ENCODE data around the gene VAX1.

The VAX1 gene

GRCh38 chr10:117163954-117164548 lies 26.0 kb upstream of the VAX1 start:
- TF ChIP-seq SUZ12 (IDR thresholded peaks at IDR 0.05; ENCODE audit: extremely low read depth, insufficient read depth, insufficient read length) (no peak), YY1 (IDR thresholded peaks at IDR 0.05; ENCODE audit: insufficient read depth, insufficient read length) (no peak), ZNF274 (IDR thresholded peaks at IDR 0.05; ENCODE audit: low read depth, low read length) (no peak)
- peaks cover 6% of the 10 kb centered on the region for H3K4me1 ChIP-seq (ENCODE audit: insufficient read depth, insufficient read length)
- H3K36me3 ChIP-seq (ENCODE audit: insufficient read depth, insufficient read length, low read length): no peaks in the 10 kb centered on the region
- DNase-seq (ENCODE audit: low read depth, low spot score): no peak
- no peaks in the 10 kb centered on the region for H3K9me3 ChIP-seq (ENCODE audit: insufficient read depth, low read length)
- H3K4me3 ChIP-seq (ENCODE audit: insufficient read length, low read depth): no peak overlapping the region
- H3K27me3 ChIP-seq (ENCODE audit: insufficient read depth, insufficient read length): peaks cover 99% of the 10 kb centered on the region
- no peak overlapping the region for H3K9ac ChIP-seq (ENCODE audit: insufficient read length, low read depth)

DNA sequence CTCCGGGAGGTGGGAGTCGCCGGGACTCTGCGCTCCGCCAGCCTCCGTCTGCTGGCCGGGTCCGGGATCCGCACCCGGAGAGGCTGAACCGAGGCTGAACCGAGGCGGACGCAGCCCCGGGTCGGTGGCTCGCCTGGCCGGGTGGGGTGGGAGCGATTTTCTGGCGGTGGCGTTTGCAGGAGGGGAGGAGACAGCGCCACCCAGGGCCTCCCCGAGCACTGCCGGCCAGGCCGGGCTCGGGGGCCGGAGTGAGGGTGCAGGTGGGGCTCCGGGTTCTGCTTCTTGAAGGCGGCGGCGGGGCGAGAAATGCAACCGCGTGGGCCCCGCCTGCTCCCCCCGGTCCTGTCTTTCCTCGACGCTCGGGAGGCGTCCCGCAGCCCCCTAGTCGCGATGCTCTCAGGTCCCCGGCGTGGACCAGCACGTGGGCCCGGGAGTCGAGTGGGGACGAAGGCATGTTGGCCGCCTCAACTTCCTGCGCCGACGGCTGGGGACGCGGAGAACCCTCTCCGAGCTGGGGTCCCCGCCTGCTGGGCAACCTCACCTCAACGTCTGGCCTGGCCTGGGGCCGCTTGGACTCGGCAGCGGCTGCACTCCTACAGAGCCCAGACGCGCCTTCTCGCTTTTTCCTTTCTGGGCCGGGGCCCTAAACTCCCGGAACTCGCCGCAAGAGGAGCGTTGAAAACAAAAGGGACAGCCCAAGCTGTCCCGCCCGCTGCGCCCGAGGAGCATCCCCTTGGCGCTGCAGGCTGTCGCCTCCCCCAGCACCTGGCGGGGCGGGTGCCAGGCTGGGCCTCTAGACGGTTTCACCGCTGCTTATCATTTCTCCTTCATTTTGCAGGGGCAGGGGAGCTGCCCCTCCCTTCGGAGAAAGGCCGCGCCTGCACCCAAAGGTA lies 25.2 kb upstream of the VAX1 start:
- DNase-seq (ENCODE audit: low read depth, low spot score): no peak
- peak; percentile 78 for TF ChIP-seq SUZ12 (IDR thresholded peaks at IDR 0.05; ENCODE audit: extremely low read depth, insufficient read depth, insufficient read length)
- no peak for TF ChIP-seq YY1 (IDR thresholded peaks at IDR 0.05; ENCODE audit: insufficient read depth, insufficient read length)
- no peak for TF ChIP-seq ZNF274 (IDR thresholded peaks at IDR 0.05; ENCODE audit: low read depth, low read length)
- Histone ChIP-seq H3K36me3 (ENCODE audit: insufficient read depth, insufficient read length, low read length) (no peaks in the 10 kb centered on the region), H3K4me1 (ENCODE audit: insufficient read depth, insufficient read length) (peaks cover 6% of the 10 kb centered on the region), H3K27me3 (ENCODE audit: insufficient read depth, insufficient read length) (peaks cover 99% of the 10 kb centered on the region), H3K4me3 (ENCODE audit: insufficient read length, low read depth) (peak overlapping the region; percentile 28), H3K9me3 (ENCODE audit: insufficient read depth, low read length) (no peaks in the 10 kb centered on the region), H3K9ac (ENCODE audit: insufficient read length, low read depth) (peak overlapping the region; percentile 42)

- H3K4me1 ChIP-seq (ENCODE audit: insufficient read depth, insufficient read length): peaks cover 6% of the 10 kb centered on the region
- H3K9ac ChIP-seq (ENCODE audit: insufficient read length, low read depth): no peak overlapping the region
- no peak for DNase-seq (ENCODE audit: low read depth, low spot score)
- no peaks in the 10 kb centered on the region for H3K9me3 ChIP-seq (ENCODE audit: insufficient read depth, low read length)
- no peaks in the 10 kb centered on the region for H3K36me3 ChIP-seq (ENCODE audit: insufficient read depth, insufficient read length, low read length)
- peak overlapping the region; percentile 8 for H3K4me3 ChIP-seq (ENCODE audit: insufficient read length, low read depth)
- H3K27me3 ChIP-seq (ENCODE audit: insufficient read depth, insufficient read length): peaks cover 99% of the 10 kb centered on the region
- TF ChIP-seq YY1 (IDR thresholded peaks at IDR 0.05; ENCODE audit: insufficient read depth, insufficient read length) (no peak), SUZ12 (IDR thresholded peaks at IDR 0.05; ENCODE audit: extremely low read depth, insufficient read depth, insufficient read length) (peak; percentile 35)
Measured at GRCh38 chr10:117162093-117163060, 24.3 kb upstream of the VAX1 start.

GRCh38 chr10:117161386-117162033 lies 23.4 kb upstream of the VAX1 start:
- TF ChIP-seq YY1 (IDR thresholded peaks at IDR 0.05; ENCODE audit: insufficient read depth, insufficient read length): no peak
- no peak for TF ChIP-seq ZNF274 (IDR thresholded peaks at IDR 0.05; ENCODE audit: low read depth, low read length)
- TF ChIP-seq SUZ12 (IDR thresholded peaks at IDR 0.05; ENCODE audit: extremely low read depth, insufficient read depth, insufficient read length): no peak
- DNase-seq (ENCODE audit: low read depth, low spot score): no peak
- H3K9ac ChIP-seq (ENCODE audit: insufficient read length, low read depth): no peak overlapping the region
- peaks cover 6% of the 10 kb centered on the region for H3K4me1 ChIP-seq (ENCODE audit: insufficient read depth, insufficient read length)
- H3K4me3 ChIP-seq (ENCODE audit: insufficient read length, low read depth): no peak overlapping the region
- no peaks in the 10 kb centered on the region for H3K9me3 ChIP-seq (ENCODE audit: insufficient read depth, low read length)
- H3K27me3 ChIP-seq (ENCODE audit: insufficient read depth, insufficient read length): peaks cover 99% of the 10 kb centered on the region
- H3K36me3 ChIP-seq (ENCODE audit: insufficient read depth, insufficient read length, low read length): no peaks in the 10 kb centered on the region

DNA sequence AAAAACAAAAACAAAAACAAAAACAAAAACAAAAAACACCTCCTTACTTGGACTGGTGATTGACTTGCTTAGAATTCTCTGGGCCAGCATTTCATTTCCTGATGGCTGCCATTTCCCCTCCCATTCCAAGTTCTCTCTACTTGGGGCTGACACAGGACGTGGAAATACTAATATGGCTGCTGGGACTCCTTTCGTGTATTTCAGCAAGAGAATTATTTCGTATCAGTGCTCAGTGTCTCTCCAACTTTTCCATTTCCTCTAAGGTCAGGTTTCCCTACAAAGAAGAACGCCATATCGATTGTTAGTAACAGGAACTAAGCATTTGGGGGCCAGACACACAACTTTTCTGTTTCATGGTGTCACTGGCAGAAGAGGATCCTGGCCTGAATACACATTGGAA lies 22.5 kb upstream of the VAX1 start:
- Histone ChIP-seq H3K9ac (ENCODE audit: insufficient read length, low read depth) (no peak overlapping the region), H3K9me3 (ENCODE audit: insufficient read depth, low read length) (no peaks in the 10 kb centered on the region), H3K4me3 (ENCODE audit: insufficient read length, low read depth) (no peak overlapping the region), H3K4me1 (ENCODE audit: insufficient read depth, insufficient read length) (no peaks in the 10 kb centered on the region), H3K27me3 (ENCODE audit: insufficient read depth, insufficient read length) (peaks cover 99% of the 10 kb centered on the region), H3K36me3 (ENCODE audit: insufficient read depth, insufficient read length, low read length) (no peaks in the 10 kb centered on the region)
- TF ChIP-seq YY1 (IDR thresholded peaks at IDR 0.05; ENCODE audit: insufficient read depth, insufficient read length): no peak
- no peak for TF ChIP-seq SUZ12 (IDR thresholded peaks at IDR 0.05; ENCODE audit: extremely low read depth, insufficient read depth, insufficient read length)
- TF ChIP-seq ZNF274 (IDR thresholded peaks at IDR 0.05; ENCODE audit: low read depth, low read length): no peak
- no peak for DNase-seq (ENCODE audit: low read depth, low spot score)

DNA sequence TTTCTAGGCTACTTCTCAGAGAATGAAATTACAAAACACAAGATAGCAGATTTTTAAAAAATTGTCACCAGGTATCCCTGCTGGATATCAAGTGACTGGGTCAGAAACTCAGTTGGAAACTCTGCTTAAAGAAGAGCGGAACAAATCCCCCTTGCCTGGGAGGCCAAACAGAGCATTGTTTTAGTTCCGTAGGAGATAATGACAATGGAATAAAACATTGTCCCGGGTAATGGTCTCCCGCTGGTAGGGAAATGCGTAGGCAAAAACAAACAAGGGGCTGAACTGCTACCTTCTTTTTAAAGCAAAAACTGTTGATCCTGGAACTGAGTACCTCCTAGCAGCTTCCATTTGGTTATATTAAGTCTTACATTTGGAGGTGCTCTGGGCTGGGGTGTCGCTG lies 21.3 kb upstream of the VAX1 start:
- TF ChIP-seq ZNF274 (IDR thresholded peaks at IDR 0.05; ENCODE audit: low read depth, low read length) (no peak), YY1 (IDR thresholded peaks at IDR 0.05; ENCODE audit: insufficient read depth, insufficient read length) (no peak), SUZ12 (IDR thresholded peaks at IDR 0.05; ENCODE audit: extremely low read depth, insufficient read depth, insufficient read length) (no peak)
- Histone ChIP-seq H3K27me3 (ENCODE audit: insufficient read depth, insufficient read length) (peaks cover 99% of the 10 kb centered on the region), H3K4me3 (ENCODE audit: insufficient read length, low read depth) (no peak overlapping the region), H3K9ac (ENCODE audit: insufficient read length, low read depth) (no peak overlapping the region), H3K36me3 (ENCODE audit: insufficient read depth, insufficient read length, low read length) (no peaks in the 10 kb centered on the region), H3K4me1 (ENCODE audit: insufficient read depth, insufficient read length) (no peaks in the 10 kb centered on the region), H3K9me3 (ENCODE audit: insufficient read depth, low read length) (no peaks in the 10 kb centered on the region)
- peak; percentile 82 for DNase-seq (ENCODE audit: low read depth, low spot score)
